Fibroblast of the aortic adventitia (primary cell): Measurements from ENCODE around the gene SPIRE2. TPM values are rescaled to one million over a fixed set of nuclear protein-coding genes. Genes with fewer than 3 reads are reported as not detected.
"Not testable (repeated sequence)": the region's sequence is repeated elsewhere in the genome, so short reads cannot be mapped to it uniquely, and the experiment has no call there.

Experiments used
- DNase-seq: peaks from one replicate; pipeline ENCODE4 v3.0.0-alpha.2; 2010; ENCODE audit warnings: low read depth
- H3K4me3 ChIP-seq: 2 replicates; pipeline ENCODE4 v1.5.1; 2011; ENCODE audit warnings: low read depth, mild to moderate bottlenecking, control low read depth, low read length, moderate library complexity
- CTCF ChIP-seq: IDR thresholded peaks from 2 replicates; pipeline ENCODE4 v1.5.1; 2011; ENCODE audit warnings: mild to moderate bottlenecking, low read length, control low read depth, inconsistent platforms; ENCODE audit not compliant: insufficient read depth
- total RNA-seq: library from RNA; depleted of rRNA; stranded (reverse); fragments of >200 nt; gene quantifications from 2 replicates; pipeline ENCODE4 v1.2.3, GENCODE V29; 2012; ENCODE audit warnings: low replicate concordance

SPIRE2 gene
- total RNA-seq, 1 donor: 2.5 TPM

GRCh38 chr16:89873972-89874689, 45.9 kb downstream of the SPIRE2 start:
- TF ChIP-seq CTCF: no peak
- DNase-seq: peak; percentile 97
- H3K4me3 ChIP-seq: peak overlapping the region; percentile 86

GRCh38 chr16:89879123-89879522, 50.8 kb downstream of the SPIRE2 start:
- not testable (repeated sequence) for H3K4me3 ChIP-seq, DNase-seq

DNA sequence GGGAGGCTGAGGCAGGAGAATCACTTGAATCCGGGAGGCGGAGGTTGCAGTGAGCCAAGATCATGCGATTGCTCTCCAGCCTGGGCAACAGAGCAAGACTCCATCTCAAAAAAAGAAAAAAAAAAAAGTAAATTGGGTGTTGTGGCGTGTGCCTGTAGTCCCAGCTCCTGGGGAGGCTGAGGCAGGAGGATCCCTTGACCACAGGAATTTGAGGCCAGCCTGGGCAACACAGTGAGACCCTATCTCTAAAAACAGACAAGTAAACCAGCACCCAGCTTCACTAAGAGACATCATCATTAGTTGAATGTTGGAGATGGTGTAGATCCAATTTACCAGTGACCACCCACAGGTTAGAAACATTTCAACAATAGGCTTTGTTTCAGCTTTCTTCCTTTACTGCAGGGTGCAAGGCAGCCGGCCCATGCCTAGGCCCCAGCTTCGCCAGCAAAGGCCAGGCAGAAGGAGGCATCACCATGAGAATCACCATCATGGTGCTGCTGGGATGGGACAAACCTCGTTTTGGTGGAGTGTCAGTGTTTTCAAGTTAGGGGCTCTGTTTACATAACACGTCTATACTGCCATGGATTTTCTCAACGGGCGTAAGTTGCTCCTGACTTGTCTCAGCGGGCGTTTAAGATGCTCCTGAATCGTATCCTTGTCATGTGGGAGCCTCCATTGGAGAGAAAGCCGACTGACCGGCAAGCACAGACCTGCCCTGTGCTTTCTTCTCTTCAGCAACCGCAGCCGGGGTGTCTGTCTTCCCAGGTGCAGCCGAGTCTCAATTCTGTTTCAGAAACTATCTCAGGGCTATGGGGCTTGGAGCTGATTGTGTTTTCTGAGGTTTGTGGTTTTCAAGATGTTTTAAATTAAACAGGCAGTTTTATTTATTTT, 52.4 kb downstream of the SPIRE2 start:
- no peak for TF ChIP-seq CTCF
- DNase-seq: no peak
- no peak overlapping the region for H3K4me3 ChIP-seq

- DNase-seq: no peak
- no peak for TF ChIP-seq CTCF
- H3K4me3 ChIP-seq: no peak overlapping the region
Measured at GRCh38 chr16:89881368-89881730, 53.1 kb downstream of the SPIRE2 start.

DNA sequence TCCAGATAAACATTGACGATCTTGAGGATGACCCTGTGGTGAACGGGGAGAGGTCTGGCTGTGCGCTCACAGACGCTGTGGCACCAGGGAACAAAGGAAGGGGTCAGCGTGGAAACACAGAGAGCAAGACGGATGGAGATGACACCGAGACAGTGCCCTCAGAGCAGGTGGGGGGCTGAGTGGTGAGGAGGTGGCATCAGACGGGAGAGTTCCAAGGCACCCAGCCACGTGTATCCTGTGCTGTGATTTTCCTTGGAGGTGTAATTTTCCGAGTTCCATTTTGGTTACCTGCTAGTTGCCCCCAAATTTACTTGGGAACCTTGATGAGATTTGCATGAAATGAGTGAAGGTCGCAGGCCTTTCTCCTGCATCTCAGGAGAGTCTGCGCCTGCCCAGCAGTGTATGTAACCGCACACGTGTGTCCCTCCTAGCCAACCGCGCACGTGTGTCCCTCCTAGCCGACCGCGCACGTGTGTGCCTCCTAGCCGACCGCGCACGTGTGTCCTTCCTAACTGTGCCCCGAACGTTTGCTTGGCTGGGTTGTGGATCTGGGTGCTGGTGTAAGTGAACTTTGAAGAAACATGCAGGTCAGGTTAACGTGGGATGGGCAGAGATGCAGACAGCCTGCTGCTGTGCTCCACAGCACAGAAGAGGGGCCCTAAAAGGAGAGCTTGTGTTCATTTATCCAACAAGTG, 55.2 kb downstream of the SPIRE2 start:
- no peak for TF ChIP-seq CTCF
- no peak overlapping the region for H3K4me3 ChIP-seq
- DNase-seq: no peak

- H3K4me3 ChIP-seq: no peak overlapping the region
- no peak for DNase-seq
- no peak for TF ChIP-seq CTCF
Measured at GRCh38 chr16:89884041-89884421, 55.8 kb downstream of the SPIRE2 start.

GRCh38 chr16:89887243-89887642, 59.0 kb downstream of the SPIRE2 start:
- H3K4me3 ChIP-seq: no peak overlapping the region
- no peak for DNase-seq
- no peak for TF ChIP-seq CTCF
